ENCODE results near the gene UBL7.

GRCh38 chr15:74399100-74399499 is 61.9 kb downstream of the UBL7 start:
- no peak for TF ChIP-seq CTCF (IDR thresholded peaks at IDR 0.05)
- TF ChIP-seq POLR2A (IDR thresholded peaks at IDR 0.05), result no peak
